KMS-11 (cell line): ENCODE results near the gene ZNF202.
"Not testable (repeated sequence)": the region's sequence is repeated elsewhere in the genome, so short reads cannot be mapped to it uniquely, and the experiment has no call there.

Experiments used
- H2AFZ ChIP-seq: fragments of 200-600 bp; sonication (generic); 2 replicates; pipeline ENCODE4 v1.6.1; 2016; ENCODE audit warnings: antibody characterized with exemption, mixed run types, low read depth
- H3K27ac ChIP-seq: fragments of 200-600 bp; sonication (generic); 2 replicates; pipeline ENCODE4 v1.6.1; 2016; ENCODE audit warnings: mild to moderate bottlenecking, mixed run types
- H3K27me3 ChIP-seq: fragments of 200-600 bp; sonication (generic); 2 replicates; pipeline ENCODE4 v1.6.1; 2017; ENCODE audit warnings: mild to moderate bottlenecking, low read depth, mixed run types, moderate library complexity; ENCODE audit not compliant: insufficient read depth
- H3K36me3 ChIP-seq: fragments of 200-600 bp; sonication (generic); 2 replicates; pipeline ENCODE4 v1.6.1; 2017; ENCODE audit warnings: mild to moderate bottlenecking, mixed run types; ENCODE audit not compliant: insufficient read depth
- H3K4me1 ChIP-seq: fragments of 200-600 bp; sonication (generic); 2 replicates; pipeline ENCODE4 v1.6.1; 2016; ENCODE audit warnings: mild to moderate bottlenecking, low read depth, mixed run types; ENCODE audit not compliant: poor library complexity, severe bottlenecking
- H3K4me2 ChIP-seq: fragments of 200-600 bp; sonication (generic); 2 replicates; pipeline ENCODE4 v1.7.0; 2016; ENCODE audit warnings: mild to moderate bottlenecking, mixed run types
- H3K4me3 ChIP-seq: fragments of 200-600 bp; sonication (generic); IDR thresholded peaks from 2 replicates; pipeline ENCODE4 v1.6.1; 2017; ENCODE audit warnings: low read depth, low read length, mixed read lengths; ENCODE audit not compliant: insufficient read depth
- H3K79me2 ChIP-seq: fragments of 200-600 bp; sonication (generic); 2 replicates; pipeline ENCODE4 v1.6.1; 2016; ENCODE audit warnings: low read depth, mixed run types; ENCODE audit not compliant: insufficient read depth
- H3K9ac ChIP-seq: fragments of 200-600 bp; sonication (generic); 2 replicates; pipeline ENCODE4 v1.6.1; 2016; ENCODE audit warnings: mild to moderate bottlenecking, mixed run types
- H4K20me1 ChIP-seq: fragments of 200-600 bp; sonication (generic); 2 replicates; pipeline ENCODE4 v1.6.1; 2016; ENCODE audit warnings: mild to moderate bottlenecking, mixed run types; ENCODE audit not compliant: insufficient read depth
- TF ChIP-seq, protein P1 (sequence below): fragments of 200-600 bp; sonication (generic); conservative IDR thresholded peaks from 2 replicates; pipeline ENCODE4 v1.6.1; 2017; ENCODE audit warnings: low read depth, mild to moderate bottlenecking, antibody characterized with exemption, low read length, moderate library complexity, mixed read lengths

Gene ZNF202

DNA sequence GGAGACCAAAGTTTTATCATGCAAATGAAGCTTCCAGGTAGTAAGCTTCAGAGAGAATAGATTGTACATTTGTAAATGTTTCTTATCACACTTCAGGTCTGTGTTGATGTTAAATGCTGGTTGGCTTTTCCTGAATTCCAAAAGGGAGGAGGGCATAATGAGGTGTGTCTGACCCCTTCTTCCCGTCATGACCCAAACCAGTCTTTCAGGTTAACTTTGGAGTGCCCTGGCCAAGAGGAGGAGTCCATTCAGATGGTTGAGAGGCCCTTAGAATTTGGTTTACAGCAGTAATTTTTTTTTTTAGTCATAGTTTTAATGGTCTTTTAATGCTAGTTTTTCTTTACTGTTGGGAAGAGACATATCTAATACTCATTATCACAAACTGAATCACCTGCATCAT is 10.3 kb upstream of the ZNF202 start:
- TF ChIP-seq, protein P1, sequence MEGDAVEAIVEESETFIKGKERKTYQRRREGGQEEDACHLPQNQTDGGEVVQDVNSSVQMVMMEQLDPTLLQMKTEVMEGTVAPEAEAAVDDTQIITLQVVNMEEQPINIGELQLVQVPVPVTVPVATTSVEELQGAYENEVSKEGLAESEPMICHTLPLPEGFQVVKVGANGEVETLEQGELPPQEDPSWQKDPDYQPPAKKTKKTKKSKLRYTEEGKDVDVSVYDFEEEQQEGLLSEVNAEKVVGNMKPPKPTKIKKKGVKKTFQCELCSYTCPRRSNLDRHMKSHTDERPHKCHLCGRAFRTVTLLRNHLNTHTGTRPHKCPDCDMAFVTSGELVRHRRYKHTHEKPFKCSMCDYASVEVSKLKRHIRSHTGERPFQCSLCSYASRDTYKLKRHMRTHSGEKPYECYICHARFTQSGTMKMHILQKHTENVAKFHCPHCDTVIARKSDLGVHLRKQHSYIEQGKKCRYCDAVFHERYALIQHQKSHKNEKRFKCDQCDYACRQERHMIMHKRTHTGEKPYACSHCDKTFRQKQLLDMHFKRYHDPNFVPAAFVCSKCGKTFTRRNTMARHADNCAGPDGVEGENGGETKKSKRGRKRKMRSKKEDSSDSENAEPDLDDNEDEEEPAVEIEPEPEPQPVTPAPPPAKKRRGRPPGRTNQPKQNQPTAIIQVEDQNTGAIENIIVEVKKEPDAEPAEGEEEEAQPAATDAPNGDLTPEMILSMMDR: no peak
- no peak overlapping the region for H2AFZ ChIP-seq
- H3K9ac ChIP-seq: no peak overlapping the region
- H3K36me3 ChIP-seq: no peaks in the 10 kb centered on the region
- H3K79me2 ChIP-seq: no peaks in the 10 kb centered on the region
- no peaks in the 10 kb centered on the region for H3K4me1 ChIP-seq
- H3K4me2 ChIP-seq: no peak overlapping the region
- H3K27ac ChIP-seq: no peak overlapping the region
- H3K4me3 ChIP-seq: no peak overlapping the region
- no peaks in the 10 kb centered on the region for H4K20me1 ChIP-seq
- no peaks in the 10 kb centered on the region for H3K27me3 ChIP-seq

DNA sequence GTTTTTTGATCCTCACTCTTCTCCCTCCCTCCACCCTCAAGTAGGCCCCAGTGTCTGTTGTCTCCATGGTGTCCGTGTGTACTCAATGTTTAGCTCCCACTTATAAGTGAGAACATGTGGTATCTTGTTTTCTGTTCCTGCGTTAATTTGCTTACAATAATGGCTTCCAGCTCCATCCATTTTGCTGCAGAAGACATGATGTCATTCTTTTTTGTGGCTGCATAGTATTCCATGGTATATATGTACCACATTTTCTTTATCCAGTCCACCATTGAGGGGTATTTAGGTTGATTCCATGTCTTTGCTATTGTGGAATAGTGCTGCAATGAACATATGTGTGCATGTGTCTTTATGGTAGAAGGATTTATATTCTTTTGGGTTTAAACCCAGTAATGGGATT is 6.9 kb upstream of the ZNF202 start:
- H3K27me3 ChIP-seq, H3K4me3 ChIP-seq, H3K4me1 ChIP-seq, H3K36me3 ChIP-seq, H3K4me2 ChIP-seq, H4K20me1 ChIP-seq, H3K9ac ChIP-seq, H3K79me2 ChIP-seq, H3K27ac ChIP-seq, H2AFZ ChIP-seq: not testable (repeated sequence)

DNA sequence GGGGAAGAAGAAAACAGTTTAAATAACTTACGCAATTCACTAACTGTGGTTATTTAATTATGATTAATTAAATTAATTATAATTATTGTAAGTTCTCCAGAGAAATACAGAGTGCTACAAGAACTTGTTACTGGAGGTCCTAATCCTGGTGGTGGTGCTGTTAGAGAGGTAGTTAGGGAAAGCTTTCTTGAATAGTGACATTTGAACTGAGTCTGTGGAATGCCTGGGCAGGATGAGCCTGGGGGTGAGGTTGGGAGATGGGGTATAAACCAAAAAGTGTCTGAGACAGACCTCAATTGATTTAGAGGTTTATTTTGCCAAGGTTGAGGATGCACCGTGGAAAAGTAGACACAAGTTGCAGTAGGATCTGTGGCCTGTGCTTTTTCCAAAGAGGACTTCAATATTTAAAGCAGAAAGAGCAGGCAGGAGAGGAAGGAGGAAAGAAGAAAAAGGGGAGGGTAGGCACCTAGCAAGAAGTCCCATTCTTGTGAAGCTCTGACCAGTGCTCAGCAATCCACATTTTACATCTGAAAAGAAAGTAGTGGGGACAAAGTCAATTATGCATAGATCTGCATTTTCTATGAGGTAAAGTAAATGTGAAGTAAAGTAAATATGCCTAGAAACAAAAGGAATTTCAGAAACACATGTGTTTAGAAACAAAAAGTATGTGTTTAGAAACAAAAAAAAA is 4.4 kb upstream of the ZNF202 start:
- no peak overlapping the region for H3K9ac ChIP-seq

DNA sequence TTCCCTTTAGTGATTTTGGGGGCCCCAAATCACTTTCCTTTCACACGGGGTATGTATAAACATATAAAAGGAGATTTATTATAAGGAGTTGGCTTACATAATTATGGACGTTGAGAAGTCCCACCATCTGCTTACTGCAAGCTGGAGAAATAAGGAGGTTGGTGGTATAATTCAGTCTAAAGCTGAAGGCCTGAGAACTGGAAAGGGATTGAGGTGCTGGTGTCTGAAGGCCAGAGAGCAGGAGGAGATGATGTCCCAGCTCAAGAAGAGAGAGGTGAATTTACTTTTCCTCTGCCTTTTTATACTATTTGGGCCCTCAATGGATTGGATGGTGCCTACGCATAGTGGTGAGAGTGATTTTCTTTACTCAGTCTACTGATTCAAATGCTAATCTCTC is 1.3 kb upstream of the ZNF202 start:
- Histone ChIP-seq H3K27ac (no peak overlapping the region), H3K27me3 (no peaks in the 10 kb centered on the region), H4K20me1 (no peaks in the 10 kb centered on the region), H3K36me3 (no peaks in the 10 kb centered on the region), H3K4me3 (no peak overlapping the region), H2AFZ (peak overlapping the region; percentile 74; the same call in 1 of the 2 replicates), H3K79me2 (peaks cover 27% of the 10 kb centered on the region; the same call in 1 of the 2 replicates), H3K4me1 (peaks cover 16% of the 10 kb centered on the region), H3K9ac (no peak overlapping the region), H3K4me2 (no peak overlapping the region)
- TF ChIP-seq, protein P1: no peak

More for the DNA sequence above, 4.4 kb upstream of the ZNF202 start:
- no peaks in the 10 kb centered on the region for H3K27me3 ChIP-seq
- no peak overlapping the region for H3K4me2 ChIP-seq
- TF ChIP-seq, protein P1: no peak
- H3K4me3 ChIP-seq: no peak overlapping the region
- H2AFZ ChIP-seq: no peak overlapping the region
- H3K27ac ChIP-seq: no peak overlapping the region
- H3K4me1 ChIP-seq: peaks cover 6% of the 10 kb centered on the region
- no peaks in the 10 kb centered on the region for H3K36me3 ChIP-seq
- no peaks in the 10 kb centered on the region for H4K20me1 ChIP-seq
- peaks cover 2% of the 10 kb centered on the region; the same call in 1 of the 2 replicates for H3K79me2 ChIP-seq

DNA sequence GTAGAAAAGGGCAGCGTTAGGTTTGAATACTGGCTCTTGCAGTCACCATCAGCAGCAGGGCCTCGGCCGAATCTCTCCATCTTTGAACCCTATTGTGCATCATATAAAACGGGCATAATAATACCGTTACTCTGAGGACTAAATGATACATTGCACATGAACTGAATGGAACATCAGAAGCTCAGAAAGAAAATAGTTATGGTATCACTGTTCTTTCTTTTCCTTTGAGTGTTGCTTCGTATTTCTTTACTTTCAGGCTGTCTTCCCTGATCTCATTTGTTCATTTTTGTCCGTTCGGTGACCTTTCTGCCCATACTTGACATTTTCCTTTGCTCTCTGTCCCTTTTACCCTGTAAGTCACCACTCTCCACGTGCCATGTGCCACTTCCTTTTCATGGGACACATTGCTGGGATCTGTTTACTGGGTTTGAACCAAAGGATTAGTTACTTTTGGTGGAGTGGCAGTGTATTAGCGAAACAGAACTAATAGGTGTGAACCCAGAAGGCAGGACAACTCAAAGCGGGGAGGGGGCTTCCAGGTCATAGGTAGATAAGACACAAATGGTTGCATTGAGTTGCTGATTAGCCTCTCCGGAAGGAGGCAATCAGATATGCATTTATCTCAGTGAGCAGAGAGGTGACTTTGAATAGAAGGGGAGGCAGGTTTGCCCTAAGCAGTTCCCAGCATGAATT is 717 bp upstream of the ZNF202 start:
- Histone ChIP-seq H3K27me3 (no peaks in the 10 kb centered on the region), H3K4me2 (peak overlapping the region; percentile 82), H2AFZ (peak overlapping the region; percentile 74), H3K79me2 (peaks cover 27% of the 10 kb centered on the region; the same call in 1 of the 2 replicates), H3K9ac (peak overlapping the region; percentile 80; the same call in 1 of the 2 replicates), H4K20me1 (no peaks in the 10 kb centered on the region), H3K4me1 (peaks cover 16% of the 10 kb centered on the region), H3K27ac (no peak overlapping the region), H3K4me3 (no peak overlapping the region), H3K36me3 (no peaks in the 10 kb centered on the region)
- TF ChIP-seq, protein P1: no peak
